Measurements from ENCODE around the gene PIGQ.

Gene PIGQ

DNA sequence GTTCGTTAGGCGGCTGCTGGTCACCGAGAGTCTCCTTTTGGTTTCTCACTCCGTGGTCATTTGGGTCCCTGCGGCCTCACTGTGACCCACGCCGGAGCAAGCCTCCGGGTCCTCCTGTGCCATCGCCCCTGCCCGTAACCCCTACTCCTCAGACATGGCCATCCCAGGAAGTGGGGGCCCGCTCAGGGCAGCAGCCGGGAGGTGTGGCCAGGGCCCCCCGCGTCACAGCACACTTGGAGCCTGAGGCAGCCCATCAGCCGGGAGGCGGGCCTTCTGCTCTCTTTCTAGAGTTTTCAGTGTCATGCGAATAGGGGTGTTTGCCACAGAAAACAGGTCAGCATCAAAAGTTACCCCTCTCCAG lies 53.1 kb downstream of the PIGQ start:
- no peak for DNase-seq
- H3K4ac ChIP-seq (ENCODE audit: low read depth, low read length): no peak overlapping the region
- H3K4me2 ChIP-seq (ENCODE audit: low read length): no peak overlapping the region
- peak overlapping the region; percentile 3 for H4K8ac ChIP-seq (ENCODE audit: low read depth, low read length)
- H3K4me1 ChIP-seq (ENCODE audit: control insufficient read depth in 1 of 2, insufficient read depth in 2 of 2, low read length in 2 of 2): peaks cover 18 to 25% of the 10 kb centered on the region in 2 experiments
- H3K4me3 ChIP-seq (ENCODE audit: low read depth, low read length): no peak overlapping the region
- H2BK12ac ChIP-seq (ENCODE audit: low read length): no peak overlapping the region
- H4K91ac ChIP-seq (ENCODE audit: low read depth, low read length): peak overlapping the region; percentile 63
- H3K23ac ChIP-seq (ENCODE audit: low read length): no peak overlapping the region
- peaks cover 3% of the 10 kb centered on the region for H3K9me3 ChIP-seq (ENCODE audit: insufficient read depth, low read depth, low read length)
- WGBS (ENCODE audit: extremely low coverage, insufficient coverage, insufficient read length): no CpG with 5 or more reads among the region's 17 CpGs
- no peaks in the 10 kb centered on the region for H3K79me2 ChIP-seq (ENCODE audit: control insufficient read depth, insufficient read depth, low read length, poor library complexity)
- peak overlapping the region; percentile 22 for H3K18ac ChIP-seq (ENCODE audit: low read length)
- peak overlapping the region; percentile 48 for H3K14ac ChIP-seq (ENCODE audit: low read length)
- H3K27me3 ChIP-seq (ENCODE audit: insufficient read depth, low read length): no peaks in the 10 kb centered on the region
- no peak overlapping the region for H2AFZ ChIP-seq (ENCODE audit: insufficient read depth, low read length, poor library complexity)
- H3K27ac ChIP-seq (ENCODE audit: low read depth, low read length): no peak overlapping the region
- H3K79me1 ChIP-seq (ENCODE audit: low read length): peaks cover 4% of the 10 kb centered on the region
- peak overlapping the region; percentile 26 for H2BK5ac ChIP-seq (ENCODE audit: low read depth, low read length, poor library complexity)
- H4K12ac ChIP-seq (ENCODE audit: low read depth, low read length): no peak overlapping the region
- H3K36me3 ChIP-seq (ENCODE audit: control insufficient read depth in 1 of 2, insufficient read depth in 2 of 2, low read length in 2 of 2): peaks cover 28 to 30% of the 10 kb centered on the region in 2 experiments
- H3K9ac ChIP-seq (ENCODE audit: low read length): no peak overlapping the region
- H2BK120ac ChIP-seq (ENCODE audit: insufficient read depth, low read length, poor library complexity): no peak overlapping the region
- H2AK5ac ChIP-seq (ENCODE audit: low read length): no peak overlapping the region

DNA sequence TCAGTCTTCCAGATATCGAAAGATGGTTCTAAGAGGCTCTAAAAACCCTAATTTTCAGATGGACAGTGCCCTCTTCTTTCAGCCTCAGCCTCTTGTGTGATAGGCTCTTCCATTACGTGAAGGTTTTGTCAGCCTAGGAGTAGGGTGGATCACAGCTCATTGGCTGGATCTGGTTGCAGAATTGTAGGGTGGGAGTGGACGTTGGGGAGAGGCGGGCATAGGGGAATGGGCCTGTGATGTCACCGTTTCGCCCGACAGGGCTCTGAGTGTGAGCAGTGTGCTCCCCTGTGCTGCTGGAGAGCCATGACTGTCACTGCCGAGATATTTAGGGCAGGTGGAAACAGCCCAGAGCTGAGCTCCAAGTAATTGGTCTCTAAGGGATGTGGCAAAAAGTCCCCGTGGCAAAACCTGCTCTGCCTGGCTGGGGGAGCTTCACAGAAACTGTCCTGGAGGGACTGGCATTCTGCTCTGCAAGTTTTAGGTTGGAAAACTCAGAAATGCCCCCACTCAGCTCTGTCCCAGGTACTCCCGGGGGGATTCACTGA lies 54.8 kb downstream of the PIGQ start:
- Histone ChIP-seq H3K4me2 (ENCODE audit: low read length) (no peak overlapping the region), H3K79me2 (ENCODE audit: control insufficient read depth, insufficient read depth, low read length, poor library complexity) (peaks cover 8% of the 10 kb centered on the region), H4K8ac (ENCODE audit: low read depth, low read length) (no peak overlapping the region), H2AK5ac (ENCODE audit: low read length) (no peak overlapping the region), H3K23ac (ENCODE audit: low read length) (no peak overlapping the region), H3K36me3 (ENCODE audit: control insufficient read depth in 1 of 2, insufficient read depth in 2 of 2, low read length in 2 of 2) (peaks cover 35 to 42% of the 10 kb centered on the region in 2 experiments), H4K12ac (ENCODE audit: low read depth, low read length) (no peak overlapping the region), H2AFZ (ENCODE audit: insufficient read depth, low read length, poor library complexity) (no peak overlapping the region), H3K4me3 (ENCODE audit: low read depth, low read length) (no peak overlapping the region), H2BK12ac (ENCODE audit: low read length) (no peak overlapping the region), H3K4me1 (ENCODE audit: control insufficient read depth in 1 of 2, insufficient read depth in 2 of 2, low read length in 2 of 2) (peaks cover 32 to 38% of the 10 kb centered on the region in 2 experiments), H3K79me1 (ENCODE audit: low read length) (peaks cover 17% of the 10 kb centered on the region), H2BK120ac (ENCODE audit: insufficient read depth, low read length, poor library complexity) (no peak overlapping the region), H2BK5ac (ENCODE audit: low read depth, low read length, poor library complexity) (no peak overlapping the region), H3K4ac (ENCODE audit: low read depth, low read length) (no peak overlapping the region), H3K14ac (ENCODE audit: low read length) (no peak overlapping the region), H3K9ac (ENCODE audit: low read length) (no peak overlapping the region), H3K27me3 (ENCODE audit: insufficient read depth, low read length) (no peaks in the 10 kb centered on the region), H3K27ac (ENCODE audit: low read depth, low read length) (no peak overlapping the region), H3K9me3 (ENCODE audit: insufficient read depth, low read depth, low read length) (peaks cover 3% of the 10 kb centered on the region), H3K18ac (ENCODE audit: low read length) (no peak overlapping the region), H4K91ac (ENCODE audit: low read depth, low read length) (no peak overlapping the region)
- peak; percentile 66 to 70 for DNase-seq
- no CpG with 5 or more reads among the region's 10 CpGs for WGBS (ENCODE audit: extremely low coverage, insufficient coverage, insufficient read length)

DNA sequence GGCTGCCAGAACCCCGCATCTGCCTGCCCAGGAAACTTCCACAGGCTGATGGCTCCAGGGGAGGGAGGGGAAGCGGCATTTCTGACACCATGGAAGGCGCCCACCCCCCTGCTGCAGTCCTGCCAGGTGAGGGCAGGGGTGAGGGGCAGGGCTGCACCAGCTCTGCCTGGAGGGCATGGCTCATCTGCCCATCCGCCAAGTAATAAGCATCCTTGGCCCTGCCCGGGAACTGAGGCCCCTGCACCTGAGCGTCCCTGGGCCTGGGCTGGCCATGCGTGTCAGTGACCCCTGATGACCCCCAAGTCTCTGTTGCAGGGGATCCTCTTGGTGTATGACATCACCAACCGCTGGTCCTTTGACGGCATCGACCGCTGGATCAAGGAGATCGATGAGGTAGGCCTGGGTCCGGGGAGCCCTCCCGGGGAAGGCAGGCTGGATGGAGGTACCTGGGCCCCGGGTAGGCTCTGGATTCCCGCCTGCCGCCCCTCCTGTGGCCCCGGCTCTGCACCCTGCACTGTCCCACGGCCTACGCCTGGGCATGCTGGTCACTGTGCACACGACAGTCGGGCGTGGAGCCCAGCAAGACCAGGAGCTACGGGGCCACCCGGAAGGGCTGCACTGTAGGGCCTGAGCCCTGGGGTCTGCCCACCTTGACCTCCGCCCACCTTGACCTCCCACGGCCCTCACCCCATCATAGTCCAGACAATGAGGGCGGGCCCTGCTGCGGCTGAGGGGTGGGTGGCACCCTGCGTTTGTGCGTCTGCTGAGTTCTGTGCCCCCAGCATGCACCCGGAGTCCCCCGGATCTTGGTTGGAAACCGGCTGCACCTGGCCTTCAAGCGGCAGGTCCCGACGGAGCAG lies 55.6 kb downstream of the PIGQ start:
- peak overlapping the region; percentile 11 for H3K18ac ChIP-seq (ENCODE audit: low read length)
- H3K27ac ChIP-seq (ENCODE audit: low read depth, low read length): no peak overlapping the region
- no peak overlapping the region for H2BK5ac ChIP-seq (ENCODE audit: low read depth, low read length, poor library complexity)
- H2AK5ac ChIP-seq (ENCODE audit: low read length): peak overlapping the region; percentile 12
- no peaks in the 10 kb centered on the region for H3K27me3 ChIP-seq (ENCODE audit: insufficient read depth, low read length)
- no peak overlapping the region for H3K14ac ChIP-seq (ENCODE audit: low read length)
- no peak overlapping the region for H4K8ac ChIP-seq (ENCODE audit: low read depth, low read length)
- H3K9ac ChIP-seq (ENCODE audit: low read length): no peak overlapping the region
- peaks cover 38 to 44% of the 10 kb centered on the region in 2 experiments for H3K4me1 ChIP-seq (ENCODE audit: control insufficient read depth in 1 of 2, insufficient read depth in 2 of 2, low read length in 2 of 2)
- no peak overlapping the region for H4K12ac ChIP-seq (ENCODE audit: low read depth, low read length)
- peak overlapping the region; percentile 6 for H4K91ac ChIP-seq (ENCODE audit: low read depth, low read length)
- H3K4ac ChIP-seq (ENCODE audit: low read depth, low read length): no peak overlapping the region
- WGBS (ENCODE audit: extremely low coverage, insufficient coverage, insufficient read length): no CpG with 5 or more reads among the region's 37 CpGs
- H3K4me3 ChIP-seq (ENCODE audit: low read depth, low read length): no peak overlapping the region
- peaks cover 12% of the 10 kb centered on the region for H3K79me2 ChIP-seq (ENCODE audit: control insufficient read depth, insufficient read depth, low read length, poor library complexity)
- no peak overlapping the region for H3K4me2 ChIP-seq (ENCODE audit: low read length)
- no peak overlapping the region for H2AFZ ChIP-seq (ENCODE audit: insufficient read depth, low read length, poor library complexity)
- DNase-seq: no peak
- H3K36me3 ChIP-seq (ENCODE audit: control insufficient read depth in 1 of 2, insufficient read depth in 2 of 2, low read length in 2 of 2): peaks cover 32 to 42% of the 10 kb centered on the region in 2 experiments
- H3K9me3 ChIP-seq (ENCODE audit: insufficient read depth, low read depth, low read length): peaks cover 3% of the 10 kb centered on the region
- H3K23ac ChIP-seq (ENCODE audit: low read length): no peak overlapping the region
- peaks cover 22% of the 10 kb centered on the region for H3K79me1 ChIP-seq (ENCODE audit: low read length)
- H2BK120ac ChIP-seq (ENCODE audit: insufficient read depth, low read length, poor library complexity): no peak overlapping the region
- no peak overlapping the region for H2BK12ac ChIP-seq (ENCODE audit: low read length)

DNA sequence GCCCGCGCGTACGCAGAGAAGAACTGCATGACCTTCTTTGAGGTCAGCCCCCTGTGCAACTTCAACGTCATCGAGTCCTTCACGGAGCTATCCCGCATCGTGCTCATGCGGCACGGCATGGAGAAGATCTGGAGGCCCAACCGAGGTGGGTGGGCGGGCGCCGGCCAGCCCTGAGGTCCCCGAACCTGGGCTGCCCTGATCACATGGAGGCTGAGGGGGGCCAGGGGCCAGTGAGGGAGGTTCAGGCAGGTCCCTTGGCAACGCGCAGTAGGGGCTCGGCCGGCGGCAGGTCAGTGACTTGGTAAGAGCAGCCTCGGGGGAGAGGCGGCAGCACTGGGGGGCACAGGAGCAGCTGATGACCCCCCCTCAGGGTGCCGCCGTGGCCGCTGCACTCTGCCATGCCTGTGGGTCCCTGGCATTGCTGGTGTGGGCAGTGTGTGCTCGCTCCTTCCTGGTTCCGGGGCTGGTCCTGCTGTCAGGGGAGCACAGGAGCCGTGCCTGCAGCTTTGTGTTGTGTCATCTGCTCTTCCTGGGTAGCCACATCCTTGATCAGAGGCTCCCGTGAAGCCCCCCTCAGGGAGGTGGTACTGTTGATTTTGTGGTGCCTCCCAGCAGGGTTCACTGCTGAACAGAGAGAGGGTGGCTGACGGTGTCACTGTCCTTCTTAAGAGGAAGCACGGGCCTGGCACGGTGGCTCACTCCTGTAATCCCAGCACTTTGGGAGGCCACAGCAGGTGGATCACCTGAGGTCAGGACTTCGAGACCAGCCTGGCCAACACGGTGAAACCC lies 56.4 kb downstream of the PIGQ start:
- Histone ChIP-seq H2BK5ac (ENCODE audit: low read depth, low read length, poor library complexity) (no peak overlapping the region), H4K12ac (ENCODE audit: low read depth, low read length) (no peak overlapping the region), H2BK12ac (ENCODE audit: low read length) (no peak overlapping the region), H3K4me2 (ENCODE audit: low read length) (no peak overlapping the region), H3K4me3 (ENCODE audit: low read depth, low read length) (no peak overlapping the region), H3K9ac (ENCODE audit: low read length) (no peak overlapping the region), H3K14ac (ENCODE audit: low read length) (no peak overlapping the region), H4K91ac (ENCODE audit: low read depth, low read length) (no peak overlapping the region), H3K27ac (ENCODE audit: low read depth, low read length) (no peak overlapping the region), H3K9me3 (ENCODE audit: insufficient read depth, low read depth, low read length) (peaks cover 3% of the 10 kb centered on the region), H3K27me3 (ENCODE audit: insufficient read depth, low read length) (no peaks in the 10 kb centered on the region), H4K8ac (ENCODE audit: low read depth, low read length) (peak overlapping the region; percentile 43), H3K23ac (ENCODE audit: low read length) (no peak overlapping the region), H3K4me1 (ENCODE audit: control insufficient read depth in 1 of 2, insufficient read depth in 2 of 2, low read length in 2 of 2) (peaks cover 45 to 51% of the 10 kb centered on the region in 2 experiments), H2AFZ (ENCODE audit: insufficient read depth, low read length, poor library complexity) (no peak overlapping the region), H2AK5ac (ENCODE audit: low read length) (no peak overlapping the region), H3K79me2 (ENCODE audit: control insufficient read depth, insufficient read depth, low read length, poor library complexity) (peaks cover 14% of the 10 kb centered on the region), H3K36me3 (ENCODE audit: control insufficient read depth in 1 of 2, insufficient read depth in 2 of 2, low read length in 2 of 2) (peaks cover 32 to 40% of the 10 kb centered on the region in 2 experiments), H2BK120ac (ENCODE audit: insufficient read depth, low read length, poor library complexity) (no peak overlapping the region), H3K4ac (ENCODE audit: low read depth, low read length) (no peak overlapping the region), H3K18ac (ENCODE audit: low read length) (no peak overlapping the region), H3K79me1 (ENCODE audit: low read length) (peaks cover 29% of the 10 kb centered on the region)
- no CpG with 5 or more reads among the region's 35 CpGs for WGBS (ENCODE audit: extremely low coverage, insufficient coverage, insufficient read length)
- DNase-seq: no peak

All from trophoblast cell (in vitro differentiated cells and primary cell).